Trophoblast cell (in vitro differentiated cells and primary cell): ENCODE measurements around the gene FAM199X.

ENCODE experiments used
- DNase-seq, 2 donors: peaks; one replicate each; pipeline ENCODE4 v3.0.0-alpha.2; 2016
- H2AFZ ChIP-seq: 2 replicates; pipeline ENCODE4 v1.6.1; 2013; ENCODE audit warnings: low read length, moderate library complexity, mild to moderate bottlenecking; ENCODE audit not compliant: insufficient read depth, poor library complexity
- H2AK5ac ChIP-seq: 2 replicates; pipeline ENCODE4 v1.6.1; 2013; ENCODE audit warnings: mild to moderate bottlenecking, low read length
- H2BK120ac ChIP-seq: 2 replicates; pipeline ENCODE4 v1.6.1; 2013; ENCODE audit warnings: low read length, mild to moderate bottlenecking, moderate library complexity; ENCODE audit not compliant: insufficient read depth, poor library complexity
- H2BK12ac ChIP-seq: 2 replicates; pipeline ENCODE4 v1.6.1; 2013; ENCODE audit warnings: mild to moderate bottlenecking, low read length, moderate library complexity
- H2BK5ac ChIP-seq: 2 replicates; pipeline ENCODE4 v1.6.1; 2013; ENCODE audit warnings: low read length, low read depth, moderate library complexity, mild to moderate bottlenecking; ENCODE audit not compliant: poor library complexity
- H3K14ac ChIP-seq: 2 replicates; pipeline ENCODE4 v1.6.1; 2013; ENCODE audit warnings: mild to moderate bottlenecking, low read length
- H3K18ac ChIP-seq: 2 replicates; pipeline ENCODE4 v1.6.1; 2013; ENCODE audit warnings: mild to moderate bottlenecking, low read length
- H3K23ac ChIP-seq: 2 replicates; pipeline ENCODE4 v1.6.1; 2013; ENCODE audit warnings: low read length
- H3K27ac ChIP-seq: 2 replicates; pipeline ENCODE4 v1.5.1; 2013; ENCODE audit warnings: low read depth, mild to moderate bottlenecking, inconsistent platforms, low read length, moderate library complexity
- H3K27me3 ChIP-seq: 2 replicates; pipeline ENCODE4 v1.6.1; 2013; ENCODE audit warnings: inconsistent platforms, mild to moderate bottlenecking, low read length, moderate library complexity; ENCODE audit not compliant: insufficient read depth
- H3K36me3 ChIP-seq, 2 experiments: 1 replicate in 1 of 2; 2 replicates in 1 of 2; pipeline ENCODE4 v1.6.1; 2013; ENCODE audit warnings: low read length in 2 of 2, mild to moderate bottlenecking in 2 of 2, moderate library complexity in 1 of 2; ENCODE audit not compliant: insufficient read depth in 2 of 2, control insufficient read depth in 1 of 2
- H3K4ac ChIP-seq: 2 replicates; pipeline ENCODE4 v1.6.1; 2013; ENCODE audit warnings: low read depth, mild to moderate bottlenecking, low read length, moderate library complexity
- H3K4me1 ChIP-seq, 2 experiments: 1 replicate in 1 of 2; 2 replicates in 1 of 2; pipeline ENCODE4 v1.6.1; 2013; ENCODE audit warnings: low read length in 2 of 2, mild to moderate bottlenecking in 2 of 2, moderate library complexity in 1 of 2; ENCODE audit not compliant: insufficient read depth in 2 of 2, control insufficient read depth in 1 of 2
- H3K4me2 ChIP-seq: 2 replicates; pipeline ENCODE4 v1.6.1; 2013; ENCODE audit warnings: inconsistent platforms, mild to moderate bottlenecking, low read length, moderate library complexity
- H3K4me3 ChIP-seq: 2 replicates; pipeline ENCODE4 v1.5.1; 2013; ENCODE audit warnings: mild to moderate bottlenecking, low read depth, low read length, inconsistent platforms
- H3K79me1 ChIP-seq: one replicate; pipeline ENCODE4 v1.6.1; 2013; ENCODE audit warnings: low read length
- H3K79me2 ChIP-seq: 2 replicates; pipeline ENCODE4 v1.6.1; 2013; ENCODE audit warnings: low read length, mild to moderate bottlenecking; ENCODE audit not compliant: control insufficient read depth, insufficient read depth, poor library complexity
- H3K9ac ChIP-seq: 2 replicates; pipeline ENCODE4 v1.6.1; 2013; ENCODE audit warnings: mild to moderate bottlenecking, low read length
- H3K9me3 ChIP-seq: 2 replicates; pipeline ENCODE4 v1.6.1; 2013; ENCODE audit warnings: low read depth, mild to moderate bottlenecking, control low read depth, inconsistent platforms, low read length; ENCODE audit not compliant: insufficient read depth
- H4K12ac ChIP-seq: 2 replicates; pipeline ENCODE4 v1.6.1; 2013; ENCODE audit warnings: low read depth, mild to moderate bottlenecking, low read length, moderate library complexity
- H4K8ac ChIP-seq: 2 replicates; pipeline ENCODE4 v1.6.1; 2013; ENCODE audit warnings: low read depth, mild to moderate bottlenecking, low read length, moderate library complexity
- H4K91ac ChIP-seq: one replicate; pipeline ENCODE4 v1.6.1; 2013; ENCODE audit warnings: low read depth, mild to moderate bottlenecking, low read length, moderate library complexity
- WGBS: extraction: QIAGEN DNeasy Blood & Tissue Kit; methylation state at CpG from one replicate; pipeline ENCODE4 v1.1.7; 2013; ENCODE audit warnings: missing lambda C conversion rate; ENCODE audit not compliant: insufficient read length, insufficient coverage; ENCODE audit errors: extremely low coverage; 5-methylcytosine and 5-hydroxymethylcytosine counted together

The FAM199X gene

GRCh38 chrX:104156630-104157529, 9.4 kb upstream of the FAM199X start, which contains the start of gene SLC25A53:
Gene SLC25A53 (minus strand): TSS chrX:104157009. CDS start chrX:104105257, 51,752 bp downstream.
- no peak within 1 kb of the TSS for H3K18ac ChIP-seq
- H3K36me3 ChIP-seq: no peaks in the 10 kb centered on the region

GRCh38 chrX:104166735-104167436, 633 bp downstream of the FAM199X start:
- peak overlapping the region; percentile 90 for H3K14ac ChIP-seq
- peak overlapping the region; percentile 93 for H3K4ac ChIP-seq
- H3K9ac ChIP-seq: peak overlapping the region; percentile 80
- peak overlapping the region; percentile 94 for H3K4me3 ChIP-seq
- no peak overlapping the region for H3K23ac ChIP-seq
- peak overlapping the region; percentile 69 for H2BK5ac ChIP-seq
- no peak for DNase-seq
- H3K4me2 ChIP-seq: peak overlapping the region; percentile 73
- H2AFZ ChIP-seq: peak overlapping the region; percentile 66
- no peak overlapping the region for H2BK120ac ChIP-seq
- peaks cover 7% of the 10 kb centered on the region for H3K79me2 ChIP-seq
- H3K4me1 ChIP-seq: peaks cover 0 to 4% of the 10 kb centered on the region in 2 experiments
- H2AK5ac ChIP-seq: peak overlapping the region; percentile 52
- peak overlapping the region; percentile 86 for H4K12ac ChIP-seq
- H3K27me3 ChIP-seq: no peaks in the 10 kb centered on the region
- peak overlapping the region; percentile 74 for H4K91ac ChIP-seq
- H3K18ac ChIP-seq: peak overlapping the region; percentile 72
- H3K36me3 ChIP-seq: no peaks in the 10 kb centered on the region
- WGBS: no CpG with 5 or more reads among the region's 37 CpGs
- H3K9me3 ChIP-seq: no peaks in the 10 kb centered on the region
- H3K27ac ChIP-seq: peak overlapping the region; percentile 71
- peaks cover 5% of the 10 kb centered on the region for H3K79me1 ChIP-seq
- peak overlapping the region; percentile 36 for H2BK12ac ChIP-seq
- peak overlapping the region; percentile 84 for H4K8ac ChIP-seq

More at GRCh38 chrX:104156630-104157529, 9.4 kb upstream of the FAM199X start, which contains the start of gene SLC25A53:
- Histone ChIP-seq H4K8ac (peak within 1 kb of the TSS; percentile 86), H3K79me2 (no peaks in the 10 kb centered on the region), H3K4me2 (peak within 1 kb of the TSS; percentile 77), H3K27ac (peak within 1 kb of the TSS; percentile 91), H3K79me1 (peaks cover 2% of the 10 kb centered on the region), H4K12ac (peak within 1 kb of the TSS; percentile 70), H3K14ac (peak within 1 kb of the TSS; percentile 47), H3K9ac (peak within 1 kb of the TSS; percentile 96), H2BK12ac (no peak within 1 kb of the TSS), H3K4me1 (no peaks in the 10 kb centered on the region), H3K9me3 (no peaks in the 10 kb centered on the region), H3K23ac (no peak within 1 kb of the TSS), H2BK120ac (no peak within 1 kb of the TSS), H3K4me3 (peak within 1 kb of the TSS; percentile 87), H3K4ac (no peak within 1 kb of the TSS), H3K27me3 (no peaks in the 10 kb centered on the region), H2AFZ (peak within 1 kb of the TSS; percentile 82), H2AK5ac (no peak within 1 kb of the TSS), H4K91ac (peak within 1 kb of the TSS; percentile 63), H2BK5ac (no peak within 1 kb of the TSS)
- WGBS: no CpG with 5 or more reads among the region's 44 CpGs
- peak; percentile 59 to 70 for DNase-seq

GRCh38 chrX:104168127-104168526, 1.9 kb downstream of the FAM199X start:
- no peak overlapping the region for H4K91ac ChIP-seq
- H4K8ac ChIP-seq: no peak overlapping the region
- WGBS: no CpG with 5 or more reads among the region's 1 CpG
- no peak overlapping the region for H4K12ac ChIP-seq
- H3K79me1 ChIP-seq: peaks cover 5% of the 10 kb centered on the region
- H3K9ac ChIP-seq: no peak overlapping the region
- no peak overlapping the region for H2AFZ ChIP-seq
- no peaks in the 10 kb centered on the region for H3K9me3 ChIP-seq
- H3K4me1 ChIP-seq: peaks cover 0 to 4% of the 10 kb centered on the region in 2 experiments
- H2BK12ac ChIP-seq: no peak overlapping the region
- H3K18ac ChIP-seq: no peak overlapping the region
- H3K4me2 ChIP-seq: no peak overlapping the region
- no peaks in the 10 kb centered on the region for H3K27me3 ChIP-seq
- H3K23ac ChIP-seq: no peak overlapping the region
- H3K79me2 ChIP-seq: peaks cover 7% of the 10 kb centered on the region
- H3K4me3 ChIP-seq: no peak overlapping the region
- no peak overlapping the region for H3K14ac ChIP-seq
- H2AK5ac ChIP-seq: no peak overlapping the region
- H3K36me3 ChIP-seq: no peaks in the 10 kb centered on the region
- no peak overlapping the region for H2BK120ac ChIP-seq
- H2BK5ac ChIP-seq: no peak overlapping the region
- no peak overlapping the region for H3K27ac ChIP-seq
- H3K4ac ChIP-seq: no peak overlapping the region
- DNase-seq: no peak

GRCh38 chrX:104172121-104172520, 5.9 kb downstream of the FAM199X start:
- Histone ChIP-seq H3K27me3 (no peaks in the 10 kb centered on the region), H4K12ac (no peak overlapping the region), H3K79me1 (no peaks in the 10 kb centered on the region), H3K14ac (no peak overlapping the region), H3K4me3 (no peak overlapping the region), H3K79me2 (no peaks in the 10 kb centered on the region), H3K18ac (no peak overlapping the region), H2AK5ac (no peak overlapping the region), H2BK5ac (no peak overlapping the region), H3K4me1 (no peaks in the 10 kb centered on the region), H3K4me2 (no peak overlapping the region), H2BK120ac (no peak overlapping the region), H3K36me3 (peaks cover 0 to 2% of the 10 kb centered on the region in 2 experiments), H3K27ac (no peak overlapping the region), H4K91ac (no peak overlapping the region), H3K9me3 (no peaks in the 10 kb centered on the region), H4K8ac (no peak overlapping the region), H3K23ac (no peak overlapping the region), H2AFZ (no peak overlapping the region), H2BK12ac (no peak overlapping the region), H3K4ac (no peak overlapping the region), H3K9ac (no peak overlapping the region)
- WGBS: no CpG with 5 or more reads among the region's 6 CpGs
- DNase-seq: peak in 1 of 2 donors; percentile 22
